ENCODE results near the gene GPC5. TPM values are rescaled to one million over a fixed set of nuclear protein-coding genes. Genes with fewer than 3 reads are reported as not detected.

Gene GPC5
- total RNA-seq, 4 donors from 2014 or later = 0.47 TPM; not detected in 3

GRCh38 chr13:92379371-92379770 is 981.0 kb downstream of the GPC5 start:
- Histone ChIP-seq H3K4me3 (no peak overlapping the region), H3K9me3 (no peaks in the 10 kb centered on the region), H3K36me3 (no peaks in the 10 kb centered on the region), H3K4me1 (no peaks in the 10 kb centered on the region), H3K27me3 (no peaks in the 10 kb centered on the region), H3K27ac (no peak overlapping the region)
- no peak for TF ChIP-seq POLR2A (IDR thresholded peaks at IDR 0.05)
- no peak for TF ChIP-seq CTCF (IDR thresholded peaks at IDR 0.05)
- no peak for TF ChIP-seq EP300 (IDR thresholded peaks at IDR 0.05)
- no peak for TF ChIP-seq POLR2AphosphoS5 (IDR thresholded peaks at IDR 0.05)
- 65 to 66% methylated on average over 3 of the region's 3 CpGs for WGBS, 2 donors (ENCODE audit: low coverage in 1 of 2)
- no peak for ATAC-seq

DNA sequence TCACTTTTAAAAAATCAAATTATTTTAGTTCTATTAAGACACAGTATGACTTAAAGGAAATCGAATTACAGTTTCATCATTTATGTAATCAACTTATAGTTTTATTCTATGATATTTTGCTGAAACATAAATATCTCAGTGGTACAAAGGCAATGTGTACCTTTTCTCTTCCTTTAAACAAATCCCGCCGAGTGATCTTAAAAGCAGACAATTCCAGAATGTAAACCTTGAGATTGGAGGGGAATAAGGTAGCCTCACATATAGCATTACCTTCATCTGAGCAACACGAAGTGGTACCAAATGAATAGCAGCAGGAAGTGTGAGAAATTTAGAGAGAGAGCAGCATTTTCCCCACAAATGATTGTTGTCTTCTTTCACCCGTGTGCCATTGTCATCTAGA is 986.0 kb downstream of the GPC5 start:
- H3K27ac ChIP-seq = no peak overlapping the region
- no peak for ATAC-seq
- no peaks in the 10 kb centered on the region for H3K36me3 ChIP-seq
- H3K27me3 ChIP-seq = no peaks in the 10 kb centered on the region
- no peaks in the 10 kb centered on the region for H3K9me3 ChIP-seq
- 55 to 79% methylated on average over 5 of the region's 5 CpGs for WGBS, 2 donors (ENCODE audit: low coverage in 1 of 2)
- TF ChIP-seq EP300 (IDR thresholded peaks at IDR 0.05) (no peak), POLR2AphosphoS5 (IDR thresholded peaks at IDR 0.05) (no peak), POLR2A (IDR thresholded peaks at IDR 0.05) (no peak), CTCF (IDR thresholded peaks at IDR 0.05) (no peak)
- H3K4me1 ChIP-seq = no peaks in the 10 kb centered on the region
- no peak overlapping the region for H3K4me3 ChIP-seq

DNA sequence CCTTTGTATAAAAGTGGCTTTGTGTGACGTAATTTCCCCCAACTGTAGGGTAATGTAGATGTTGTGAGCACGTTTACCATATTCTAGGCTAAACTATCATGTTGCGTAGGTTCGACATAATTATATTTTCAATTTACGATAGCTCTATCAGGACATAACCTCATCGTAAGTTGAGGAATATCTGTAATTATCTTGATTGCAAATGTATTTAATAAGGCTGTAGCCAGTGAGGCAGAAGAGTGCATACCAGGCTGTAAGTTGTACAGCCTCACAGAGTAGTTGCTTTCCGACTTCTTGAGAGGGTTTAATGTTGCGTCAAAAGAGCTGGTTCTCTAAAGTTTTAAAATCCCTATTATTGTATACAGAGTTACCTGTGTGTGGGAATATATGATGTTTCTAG is 988.8 kb downstream of the GPC5 start:
- H3K27ac ChIP-seq = no peak overlapping the region
- H3K4me3 ChIP-seq = no peak overlapping the region
- H3K9me3 ChIP-seq = no peaks in the 10 kb centered on the region
- WGBS, 2 donors (ENCODE audit: low coverage in 1 of 2) = 81 to 89% methylated on average over 7 to 8 of the region's 8 CpGs
- no peaks in the 10 kb centered on the region for H3K36me3 ChIP-seq
- no peaks in the 10 kb centered on the region for H3K4me1 ChIP-seq
- no peak for ATAC-seq
- TF ChIP-seq POLR2A (IDR thresholded peaks at IDR 0.05) (no peak), EP300 (IDR thresholded peaks at IDR 0.05) (no peak), CTCF (IDR thresholded peaks at IDR 0.05) (no peak), POLR2AphosphoS5 (IDR thresholded peaks at IDR 0.05) (no peak)
- H3K27me3 ChIP-seq = no peaks in the 10 kb centered on the region

DNA sequence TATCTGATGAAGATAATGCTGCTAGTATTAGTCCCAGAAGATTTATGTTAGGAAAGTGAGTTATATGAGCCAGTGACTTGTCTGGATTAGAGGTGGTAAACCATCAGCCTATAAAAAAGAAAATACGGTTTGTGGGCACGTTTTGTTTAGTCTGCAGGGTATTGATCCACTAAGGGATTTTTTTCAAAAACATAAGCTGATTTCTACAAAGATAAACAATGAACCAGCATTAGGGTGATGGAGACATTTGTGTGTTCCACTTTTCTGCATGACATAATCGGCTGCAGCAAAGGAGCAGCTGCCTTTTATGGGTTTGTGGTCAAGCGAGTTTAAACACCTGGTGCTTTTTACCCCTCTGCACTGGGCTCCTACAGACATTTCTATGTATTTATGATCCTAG is 991.8 kb downstream of the GPC5 start:
- TF ChIP-seq EP300 (IDR thresholded peaks at IDR 0.05) (no peak), POLR2AphosphoS5 (IDR thresholded peaks at IDR 0.05) (no peak)
- ATAC-seq = no peak
- 38 to 47% methylated on average over 4 of the region's 4 CpGs for WGBS, 2 donors (ENCODE audit: low coverage in 1 of 2)

DNA sequence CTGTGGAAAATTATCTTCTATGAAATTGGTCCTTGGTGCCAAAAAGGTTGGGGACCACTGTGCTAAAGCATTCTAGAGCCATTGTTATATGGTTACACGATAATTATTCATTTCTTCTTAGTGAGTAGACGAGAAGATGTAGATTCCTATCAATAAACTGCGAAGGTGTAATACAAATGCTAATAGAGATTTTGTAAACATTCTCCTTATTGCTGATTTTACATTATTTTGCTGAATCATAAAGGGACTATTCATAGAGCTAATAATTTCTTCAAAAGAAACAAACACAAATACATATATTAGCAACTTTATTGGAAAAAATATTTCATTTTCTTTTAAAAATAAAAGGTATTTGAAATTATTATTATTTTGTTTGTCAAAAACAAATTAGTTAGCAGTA is 1005.2 kb downstream of the GPC5 start:
- H3K27ac ChIP-seq = no peak overlapping the region
- 82 to 83% methylated on average over 3 of the region's 3 CpGs for WGBS, 2 donors (ENCODE audit: low coverage in 1 of 2)
- H3K27me3 ChIP-seq = no peaks in the 10 kb centered on the region
- no peaks in the 10 kb centered on the region for H3K4me1 ChIP-seq
- no peaks in the 10 kb centered on the region for H3K36me3 ChIP-seq
- no peak for ATAC-seq
- no peak overlapping the region for H3K4me3 ChIP-seq
- no peak for TF ChIP-seq POLR2AphosphoS5 (IDR thresholded peaks at IDR 0.05)
- no peak for TF ChIP-seq POLR2A (IDR thresholded peaks at IDR 0.05)
- TF ChIP-seq EP300 (IDR thresholded peaks at IDR 0.05) = no peak
- TF ChIP-seq CTCF (IDR thresholded peaks at IDR 0.05) = no peak
- H3K9me3 ChIP-seq = no peaks in the 10 kb centered on the region

More for the DNA sequence above, 991.8 kb downstream of the GPC5 start:
- H3K4me1 ChIP-seq = no peaks in the 10 kb centered on the region
- no peak overlapping the region for H3K4me3 ChIP-seq
- H3K9me3 ChIP-seq = no peaks in the 10 kb centered on the region
- no peaks in the 10 kb centered on the region for H3K27me3 ChIP-seq
- no peak overlapping the region for H3K27ac ChIP-seq
- H3K36me3 ChIP-seq = no peaks in the 10 kb centered on the region
